GM10847 (cell line): ENCODE results near the gene OTUD6A.

Source experiments
- POLR2A ChIP-seq: IDR thresholded peaks from 2 replicates; pipeline ENCODE4 v1.6.1; 2011; ENCODE audit not compliant: insufficient read length; ENCODE audit errors: extremely low read depth

Gene OTUD6A

GRCh38 chrX:70084592-70085240, 22.5 kb downstream of the OTUD6A start:
- no peak for TF ChIP-seq POLR2A

DNA sequence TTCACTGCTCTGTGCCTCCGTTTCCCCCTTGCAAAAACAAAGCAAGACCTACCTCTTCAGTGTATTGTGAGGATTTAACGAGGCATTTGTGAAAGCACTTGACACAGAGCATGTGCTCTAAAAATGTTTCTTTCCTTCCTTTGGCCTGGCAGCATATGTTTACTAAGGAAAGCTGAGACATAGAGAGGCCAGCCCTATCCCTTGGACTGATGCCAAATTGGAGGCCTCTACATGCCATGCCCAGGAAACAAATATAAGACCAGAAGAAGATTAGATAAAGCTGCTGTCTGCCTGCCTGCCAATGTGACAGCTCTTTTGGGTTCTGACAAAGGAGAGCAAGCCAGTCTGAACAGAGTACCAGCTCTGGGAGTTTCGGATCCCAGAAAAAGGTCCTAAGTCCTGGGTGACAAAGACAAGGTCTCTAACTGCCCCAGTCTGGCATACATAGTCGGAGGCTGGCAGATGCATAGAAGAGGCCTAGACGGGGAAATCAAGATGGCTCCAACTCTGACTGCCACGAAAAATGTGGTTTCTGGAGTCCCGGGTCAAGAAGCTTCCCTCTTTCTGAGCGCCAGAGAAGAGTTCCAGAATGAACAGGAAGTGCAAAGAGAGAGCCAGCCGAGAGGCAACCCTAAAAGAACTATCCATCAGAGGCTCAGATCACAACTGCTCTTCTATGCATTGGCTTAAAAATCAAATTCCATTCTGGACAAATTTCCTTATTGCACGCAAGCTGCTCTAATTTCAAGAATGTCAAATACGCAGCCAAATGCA, 25.8 kb downstream of the OTUD6A start:
- TF ChIP-seq POLR2A: no peak

DNA sequence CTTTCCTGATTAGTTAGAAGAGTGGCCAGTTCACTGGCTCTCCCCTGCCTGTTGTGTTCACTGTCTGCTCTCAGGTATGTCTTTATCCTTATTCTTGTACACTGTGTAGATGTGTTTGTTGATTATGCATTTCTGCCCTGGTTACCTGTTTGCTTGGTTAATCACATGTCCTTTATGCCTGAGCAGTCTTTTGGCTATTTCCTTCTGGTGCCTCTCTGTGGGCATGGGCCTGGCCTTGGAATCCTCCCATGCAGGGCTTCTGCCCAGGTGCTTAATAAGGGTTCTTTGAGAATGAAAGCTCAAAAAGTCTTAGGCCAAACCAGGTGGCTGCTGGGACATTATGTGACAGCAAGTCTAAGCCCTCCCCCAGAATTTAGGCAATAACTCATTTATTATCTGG, 26.5 kb downstream of the OTUD6A start:
- no peak for TF ChIP-seq POLR2A

- TF ChIP-seq POLR2A: no peak
Observed at GRCh38 chrX:70089604-70090297, 27.5 kb downstream of the OTUD6A start.

DNA sequence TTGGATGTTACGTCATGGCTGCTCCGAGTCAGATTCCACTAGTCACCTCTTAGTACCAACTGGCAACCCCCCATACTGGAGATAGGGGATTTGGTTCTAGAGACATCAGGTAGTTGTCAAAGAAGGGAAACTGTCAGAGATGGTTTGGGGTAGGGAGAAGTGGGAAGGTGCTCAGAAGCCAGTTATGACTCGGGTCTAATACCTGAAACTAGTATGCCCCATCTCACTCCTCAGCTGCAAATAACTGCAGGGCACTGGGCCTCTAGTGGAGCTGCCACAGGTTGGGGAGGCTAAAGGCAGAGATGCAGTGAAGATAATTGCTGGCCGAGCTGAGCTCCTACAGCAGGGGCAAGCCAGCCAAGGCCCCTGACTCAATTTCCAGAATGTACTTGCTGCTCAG, 30.0 kb downstream of the OTUD6A start:
- no peak for TF ChIP-seq POLR2A

GRCh38 chrX:70096052-70096451, 33.8 kb downstream of the OTUD6A start:
- TF ChIP-seq POLR2A: no peak

GRCh38 chrX:70105229-70105628, 43.0 kb downstream of the OTUD6A start:
- no peak for TF ChIP-seq POLR2A
